T-helper 2 cell treated with Interferon-gamma antibody and Interleukin-4, amounts not matched to agents 100 ng/mL and 5 ng/mL, for 36 hours (primary cell): ENCODE data around the gene RAB9B. TPM values are rescaled to one million over a fixed set of nuclear protein-coding genes. Genes with fewer than 3 reads are reported as not detected.

ENCODE experiments used
- intact Hi-C: fragments of 100-400 bp; cut with micrococcal nuclease; formaldehyde crosslinking; loops from one replicate; pipeline ENCODE4 v1.15.1; 2023
- total RNA-seq: library from RNA; stranded (reverse); gene quantifications from 2 replicates; pipeline ENCODE4 v1.2.3, GENCODE V29; 2022

The RAB9B gene
- total RNA-seq, 1 donor from 2014 or later: 0.98 TPM

DNA sequence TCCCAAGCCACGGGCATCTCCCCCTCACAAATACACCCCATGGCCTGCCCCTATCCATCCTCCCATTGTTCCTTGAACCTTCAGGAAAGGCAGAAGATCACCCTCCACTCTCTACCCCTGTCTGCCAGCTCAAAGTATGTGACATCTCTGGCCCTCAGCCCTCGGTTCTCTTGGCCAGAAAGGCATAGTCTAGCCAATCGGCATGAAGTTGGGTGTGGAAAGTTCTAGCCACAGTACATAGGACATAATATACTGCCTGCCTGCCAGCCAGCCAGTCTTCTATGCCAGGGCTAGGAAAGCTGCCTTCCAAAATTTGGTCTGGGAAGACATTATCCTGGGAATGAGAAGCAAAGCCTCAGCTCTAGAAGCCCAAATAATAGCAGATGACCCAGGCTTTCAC is 58.6 kb downstream of the RAB9B start:
- intact Hi-C loops: no loop called here

Other genes with a start within 250 kb of the RAB9B start
- gene TCEAL4, start 246.7 kb downstream of the RAB9B start, total RNA-seq: 3.3 and 3.7 TPM in 2 replicates
- gene TCEAL3, start 224.3 kb downstream of the RAB9B start, total RNA-seq: 1.0 and 1.6 TPM in 2 replicates
- 2.6 and 3.2 TPM in 2 replicates for gene TCEAL1, start 203.3 kb downstream of the RAB9B start, total RNA-seq
- gene MORF4L2, start 145.6 kb downstream of the RAB9B start, total RNA-seq: 133 and 136 TPM in 2 replicates
- gene TMEM31, start 121.3 kb downstream of the RAB9B start, total RNA-seq: not detected in 2 replicates
- gene PLP1, start 55.4 kb downstream of the RAB9B start, total RNA-seq: not detected in 2 replicates
- gene TMSB15B, start 130.4 kb upstream of the RAB9B start, total RNA-seq: 7.2 and 8.3 TPM in 2 replicates
- gene H2BW1, start 181.5 kb upstream of the RAB9B start, total RNA-seq: not detected in 2 replicates
- not detected in 2 replicates for gene H2BW2, start 207.7 kb upstream of the RAB9B start, total RNA-seq
- gene TMSB15C, start 244.0 kb upstream of the RAB9B start, total RNA-seq: 3.9 and 4.9 TPM in 2 replicates